WERI-Rb-1 (cell line): ENCODE data around the gene WDR35.

ENCODE experiments used
- DNase-seq: peaks from one replicate; pipeline ENCODE4 v3.0.0-alpha.2; 2020
- H3K27ac ChIP-seq: fragments of 250-450 bp; sonication (Bioruptor Pico); 2 replicates; pipeline ENCODE4 v1.5.1; 2020; ENCODE audit warnings: mild to moderate bottlenecking, moderate library complexity
- H3K27me3 ChIP-seq: fragments of 250-450 bp; sonication (Bioruptor Pico); 2 replicates; pipeline ENCODE4 v1.5.1; 2021; ENCODE audit warnings: mild to moderate bottlenecking, low read depth, moderate library complexity; ENCODE audit not compliant: insufficient read depth, severe bottlenecking
- H3K36me3 ChIP-seq: fragments of 250-450 bp; sonication (Bioruptor Pico); 2 replicates; pipeline ENCODE4 v1.5.1; 2020; ENCODE audit warnings: mild to moderate bottlenecking, moderate library complexity
- H3K4me3 ChIP-seq: 2 replicates; pipeline ENCODE4 v1.5.1; 2011; ENCODE audit warnings: low read depth, mild to moderate bottlenecking, control low read depth, low read length
- H3K9me3 ChIP-seq: fragments of 250-450 bp; sonication (Bioruptor Pico); 2 replicates; pipeline ENCODE4 v1.5.1; 2021; ENCODE audit warnings: mild to moderate bottlenecking, moderate library complexity; ENCODE audit not compliant: severe bottlenecking
- CTCF ChIP-seq: IDR thresholded peaks from 2 replicates; pipeline ENCODE4 v1.5.1; 2011; ENCODE audit warnings: low read depth, mild to moderate bottlenecking, control low read depth, inconsistent platforms, low read length

Gene WDR35

GRCh38 chr2:19864381-19864780, 125.5 kb downstream of the WDR35 start:
- DNase-seq, result no peak
- TF ChIP-seq CTCF, result no peak
- peaks cover 26% of the 10 kb centered on the region for H3K27me3 ChIP-seq
- H3K9me3 ChIP-seq, result no peaks in the 10 kb centered on the region
- no peak overlapping the region for H3K4me3 ChIP-seq
- no peak overlapping the region for H3K27ac ChIP-seq
- no peaks in the 10 kb centered on the region for H3K36me3 ChIP-seq

GRCh38 chr2:19863303-19864041, 126.4 kb downstream of the WDR35 start:
- Histone ChIP-seq H3K4me3 (peak overlapping the region; percentile 22), H3K27ac (no peak overlapping the region), H3K36me3 (no peaks in the 10 kb centered on the region), H3K27me3 (peaks cover 35% of the 10 kb centered on the region), H3K9me3 (no peaks in the 10 kb centered on the region)
- peak; percentile 98 for TF ChIP-seq CTCF
- DNase-seq, result peak; percentile 86

GRCh38 chr2:19861813-19862212, 128.1 kb downstream of the WDR35 start:
- H3K27ac ChIP-seq, result no peak overlapping the region
- H3K27me3 ChIP-seq, result peaks cover 51% of the 10 kb centered on the region
- H3K9me3 ChIP-seq, result no peaks in the 10 kb centered on the region
- TF ChIP-seq CTCF, result no peak
- no peaks in the 10 kb centered on the region for H3K36me3 ChIP-seq
- H3K4me3 ChIP-seq, result no peak overlapping the region
- DNase-seq, result no peak
